ENCODE data around the gene HPCAL1.

DNA sequence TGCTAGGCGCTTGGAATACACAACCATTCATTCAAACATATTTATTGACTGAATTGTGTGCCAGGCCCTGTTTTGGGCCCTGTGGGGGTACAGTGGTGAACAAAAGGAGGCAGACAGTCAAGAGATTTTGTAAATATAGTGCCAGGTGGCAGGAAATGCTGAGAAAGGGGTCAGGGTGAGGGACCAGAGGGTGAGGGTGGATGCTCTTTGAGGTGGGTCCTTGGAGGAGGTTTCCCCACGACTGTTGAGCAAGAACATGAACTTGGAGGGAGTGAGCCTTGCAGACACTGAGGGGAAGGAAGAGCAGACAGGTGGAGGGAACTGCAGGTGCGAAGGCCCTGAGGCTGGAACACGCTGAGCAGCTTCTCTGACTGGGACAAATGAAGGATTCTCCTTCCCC is 104.7 kb downstream of the HPCAL1 start:
- TF ChIP-seq EP300 (IDR thresholded peaks at IDR 0.05; ENCODE audit: borderline replicate concordance in 1 of 2, low read depth in 2 of 2, low read length in 2 of 2) (no peak), CREB1 (IDR thresholded peaks at IDR 0.05) (no peak), POLR2A (IDR thresholded peaks at IDR 0.05; ENCODE audit: control extremely low read depth in 1 of 2, low read depth in 2 of 2, low read length in 2 of 2) (no peak)
